H1 (cell line): ENCODE data around the gene SERTAD2. TPM values are rescaled to one million over a fixed set of nuclear protein-coding genes. Genes with fewer than 3 reads are reported as not detected.

ENCODE experiments used
- JUN ChIP-seq: IDR thresholded peaks from 2 replicates; pipeline ENCODE4 v1.6.1; 2011; ENCODE audit warnings: low read depth, mild to moderate bottlenecking, improper control_type of control experiment, low read length
- KDM4A ChIP-seq: IDR thresholded peaks from one replicate; pipeline ENCODE4 v1.7.1; 2012; ENCODE audit warnings: low read depth, mild to moderate bottlenecking, moderate library complexity, low read length, inconsistent platforms; ENCODE audit not compliant: severe bottlenecking
- TAF1 ChIP-seq: IDR thresholded peaks from 2 replicates; pipeline ENCODE4 v1.6.1; 2011; ENCODE audit warnings: mild to moderate bottlenecking, low read depth, low read length
- polyA plus RNA-seq, 7 experiments: library from polyadenylated mRNA; depleted of rRNA in 3 of 7; stranded (reverse) in 5 of 7; unstranded in 2 of 7; fragments of >200 nt in 5 of 7; fragments of 200-250 nt in 2 of 7; gene quantifications; 1 replicate in 5 of 7; 2 replicates in 1 of 7; 4 replicates in 1 of 7; pipeline versions ENCODE4 v1.2.1 to v1.2.3, GENCODE V29; 2011 to 2013; ENCODE audit warnings: missing spikeins in 2 of 7, mixed read lengths in 2 of 7
- total RNA-seq: library from RNA; stranded (reverse); fragmentation: NEBNext Ultra II Directional; extraction: Animal tissue kit (Norgen Biotek cat#: 25700); gene quantifications from 2 replicates; pipeline ENCODE4 v1.2.1, GENCODE V29; 2021
- TF ChIP-seq, protein P1 (sequence below): IDR thresholded peaks from 2 replicates; pipeline ENCODE4 v1.6.1; 2012; ENCODE audit warnings: low read length, inconsistent platforms

Gene SERTAD2
- total and polyA plus RNA-seq, 2 of the 8 experiments (the other 6 are each of a cell fraction or from before 2014, with no cell fraction given), result 2.9 to 4.5 TPM

DNA sequence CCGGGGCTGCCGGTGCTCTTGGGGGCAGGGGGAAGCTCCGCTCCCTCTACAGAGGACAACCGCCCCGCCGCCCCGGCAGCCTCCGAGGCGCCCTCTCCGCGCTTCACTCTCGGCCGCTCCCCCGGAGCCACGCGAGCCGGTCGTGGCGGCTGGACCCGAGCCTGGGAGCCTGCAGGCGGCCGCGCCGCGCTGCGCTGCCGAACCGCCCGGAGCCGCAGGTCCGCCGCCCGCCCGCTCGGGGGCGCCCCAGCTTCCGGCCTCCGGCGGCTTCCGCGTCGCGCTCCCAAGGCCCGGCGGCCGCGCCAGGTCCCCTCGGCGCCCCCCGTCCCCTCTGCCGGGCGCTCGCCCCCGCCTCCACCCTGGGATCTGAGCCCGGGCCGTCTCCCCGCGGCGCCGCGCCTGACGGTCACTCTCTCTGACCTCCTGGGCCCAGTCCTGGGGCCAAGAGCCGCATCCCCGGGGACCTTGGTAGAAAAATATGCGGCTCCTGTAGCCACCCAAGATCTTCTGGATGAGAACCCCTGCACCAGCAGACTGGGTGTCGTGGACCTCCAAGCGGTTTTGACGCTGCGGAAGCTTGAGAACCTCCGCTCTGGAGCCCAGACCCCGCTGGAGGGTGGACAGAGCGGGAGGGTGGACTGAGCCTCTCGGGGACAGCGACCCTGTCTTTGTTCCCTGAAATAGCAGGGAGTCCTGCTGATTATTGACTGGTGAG, 44.3 kb downstream of the SERTAD2 start (continued):
- TF ChIP-seq, protein P1, sequence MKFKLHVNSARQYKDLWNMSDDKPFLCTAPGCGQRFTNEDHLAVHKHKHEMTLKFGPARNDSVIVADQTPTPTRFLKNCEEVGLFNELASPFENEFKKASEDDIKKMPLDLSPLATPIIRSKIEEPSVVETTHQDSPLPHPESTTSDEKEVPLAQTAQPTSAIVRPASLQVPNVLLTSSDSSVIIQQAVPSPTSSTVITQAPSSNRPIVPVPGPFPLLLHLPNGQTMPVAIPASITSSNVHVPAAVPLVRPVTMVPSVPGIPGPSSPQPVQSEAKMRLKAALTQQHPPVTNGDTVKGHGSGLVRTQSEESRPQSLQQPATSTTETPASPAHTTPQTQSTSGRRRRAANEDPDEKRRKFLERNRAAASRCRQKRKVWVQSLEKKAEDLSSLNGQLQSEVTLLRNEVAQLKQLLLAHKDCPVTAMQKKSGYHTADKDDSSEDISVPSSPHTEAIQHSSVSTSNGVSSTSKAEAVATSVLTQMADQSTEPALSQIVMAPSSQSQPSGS, result no peak
- no peak for TF ChIP-seq JUN
- TF ChIP-seq KDM4A, result peak; percentile 83
- peak; percentile 48; the same call in 1 of the 2 replicates for TF ChIP-seq TAF1
- TF ChIP-seq, all 59 proteins: peak for 8
